GM10266 (cell line): ENCODE measurements around the gene LIX1.

Source experiments
- DNase-seq: peaks from one replicate; pipeline ENCODE4 v3.0.0; 2012; ENCODE audit errors: extremely low spot score
- CTCF ChIP-seq: IDR thresholded peaks from 2 replicates; pipeline ENCODE4 v1.5.1; 2012; ENCODE audit warnings: mild to moderate bottlenecking, low read depth; ENCODE audit not compliant: control insufficient read depth, insufficient read depth; ENCODE audit errors: missing control alignments

The LIX1 gene

DNA sequence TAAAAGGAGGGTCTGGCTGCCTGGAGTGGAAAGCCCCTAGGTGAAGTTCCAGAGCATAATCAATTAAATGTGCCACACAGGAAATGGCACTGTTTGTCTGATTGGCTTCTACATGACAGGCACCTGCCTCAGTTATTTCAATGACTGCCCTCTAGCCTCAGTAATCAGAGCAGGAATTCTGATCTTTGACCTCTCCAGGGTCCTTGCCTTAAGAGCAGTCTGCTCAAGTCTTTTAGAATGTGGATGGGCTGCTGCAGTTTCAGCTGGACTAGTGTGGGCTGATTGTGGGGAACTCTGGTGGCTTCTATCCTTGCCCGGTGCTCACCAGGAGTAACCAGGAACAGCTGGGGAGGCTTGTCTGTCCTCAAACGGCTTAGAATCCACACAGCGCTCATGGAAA is 98.9 kb downstream of the LIX1 start:
- DNase-seq = no peak
- no peak for TF ChIP-seq CTCF

DNA sequence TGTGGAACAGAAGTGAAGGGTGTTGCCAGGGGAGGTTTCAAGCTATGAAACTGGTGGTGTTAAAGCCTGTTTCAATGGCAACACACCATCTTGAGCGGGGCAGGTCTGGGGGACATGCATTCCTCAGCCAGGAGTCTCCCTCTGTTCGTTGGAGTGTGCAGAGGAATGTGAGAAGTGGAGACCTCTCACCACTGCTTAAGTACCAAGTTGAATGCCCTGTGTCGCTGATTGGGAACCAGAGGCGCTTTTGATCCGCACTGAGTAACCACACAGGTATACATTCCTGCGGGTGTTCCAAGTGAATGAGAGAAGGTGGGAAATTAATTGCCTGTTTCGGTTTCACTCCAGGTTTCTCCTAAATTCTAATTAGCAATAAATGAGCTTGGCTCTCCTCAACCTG is 99.4 kb downstream of the LIX1 start:
- DNase-seq = no peak
- no peak for TF ChIP-seq CTCF
